Measurements from ENCODE around the gene SNRNP70. TPM values are rescaled to one million over a fixed set of nuclear protein-coding genes. Genes with fewer than 3 reads are reported as not detected.
A peak's percentile ranks its signal among the peaks of the same experiment; 100 is the strongest.

The SNRNP70 gene
- total and polyA plus RNA-seq, 2 of the 13 experiments (the other 11 are each of a cell fraction or from before 2014, with no cell fraction given) = 150 to 210 TPM

GRCh38 chr19:49113762-49114629 lies 28.7 kb downstream of the SNRNP70 start, which contains the start of gene LIN7B (continued):
- TF ChIP-seq SRY (CRISPR knock-in tag; IDR thresholded peaks at IDR 0.05) (no peak), ZNF530 (CRISPR knock-in tag; IDR thresholded peaks at IDR 0.05; ENCODE audit: low read depth) (no peak), GATAD2A (CRISPR knock-in tag; IDR thresholded peaks at IDR 0.05) (peak; percentile 64), CCDC6 (CRISPR knock-in tag; IDR thresholded peaks at IDR 0.05) (peak; percentile 81), ZNF101 (CRISPR knock-in tag; IDR thresholded peaks at IDR 0.05; ENCODE audit: borderline replicate concordance, low read depth) (no peak), HES4 (CRISPR knock-in tag; IDR thresholded peaks at IDR 0.05; ENCODE audit: borderline replicate concordance) (peak; percentile 76), ZNF883 (CRISPR knock-in tag; IDR thresholded peaks at IDR 0.05; ENCODE audit: not compliant biosample characterization) (no peak), SMAD1 (CRISPR knock-in tag; IDR thresholded peaks at IDR 0.05; ENCODE audit: borderline replicate concordance, low read depth) (no peak), ZNF441 (CRISPR knock-in tag; IDR thresholded peaks at IDR 0.05; ENCODE audit: borderline replicate concordance) (peak; percentile 44; the same call in 1 of the 2 replicates), MXD3 (CRISPR knock-in tag; IDR thresholded peaks at IDR 0.05) (peak; percentile 52; the same call in 1 of the 2 replicates), CREB3 (CRISPR knock-in tag; IDR thresholded peaks at IDR 0.05) (0 out of 2 replicates have a peak, but pooled peaks have one; percentile 28), ZNF138 (CRISPR knock-in tag; IDR thresholded peaks at IDR 0.05; ENCODE audit: low read depth) (no peak), GMEB1 (CRISPR knock-in tag; IDR thresholded peaks at IDR 0.05; ENCODE audit: borderline replicate concordance) (no peak), HNRNPL (IDR thresholded peaks at IDR 0.05; ENCODE audit: low read depth, low read length) (no peak), CEBPG (CRISPR knock-in tag; IDR thresholded peaks at IDR 0.05) (0 out of 2 replicates have a peak, but pooled peaks have one; percentile 14), TOE1 (CRISPR knock-in tag; IDR thresholded peaks at IDR 0.05) (no peak), ZNF687 (CRISPR knock-in tag; IDR thresholded peaks at IDR 0.05) (peak; percentile 93), ZFAT (CRISPR knock-in tag; conservative IDR thresholded peaks at IDR 0.05) (no peak), ZSCAN25 (CRISPR knock-in tag; IDR thresholded peaks at IDR 0.05) (0 out of 2 replicates have a peak, but pooled peaks have one; percentile 14), TMF1 (CRISPR knock-in tag; IDR thresholded peaks at IDR 0.05; ENCODE audit: low read depth) (no peak), NFYB (CRISPR knock-in tag; IDR thresholded peaks at IDR 0.05) (peak; percentile 65)
